ENCODE results near the gene UST.

Gene UST

DNA sequence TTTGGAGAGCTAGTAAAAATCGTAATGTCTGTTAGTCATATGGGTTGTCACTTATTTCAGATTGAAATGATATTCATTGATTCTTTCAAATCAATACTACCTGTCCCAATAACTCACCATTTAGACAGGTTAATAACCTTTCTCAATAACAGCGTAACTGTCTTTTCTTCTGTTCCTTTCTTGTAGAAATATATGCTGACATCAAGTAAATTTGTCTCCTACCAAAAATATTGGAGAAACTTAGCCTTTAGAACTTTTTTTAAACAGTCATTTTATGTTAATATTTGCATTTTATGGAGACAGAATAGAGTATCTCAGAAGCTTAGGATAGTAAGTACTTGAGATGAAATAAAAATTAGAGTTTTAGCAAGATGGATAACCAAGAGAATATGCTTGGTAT is 278.2 kb downstream of the UST start:
- H3K27me3 Mint-ChIP-seq (ENCODE audit: low read depth, poor library complexity): no peaks in the 10 kb centered on the region
- DNase-seq: no peak
- H3K36me3 Mint-ChIP-seq (ENCODE audit: low read depth): peaks cover 51% of the 10 kb centered on the region
- H3K27ac Mint-ChIP-seq: no peak overlapping the region
- TF ChIP-seq, protein P1, sequence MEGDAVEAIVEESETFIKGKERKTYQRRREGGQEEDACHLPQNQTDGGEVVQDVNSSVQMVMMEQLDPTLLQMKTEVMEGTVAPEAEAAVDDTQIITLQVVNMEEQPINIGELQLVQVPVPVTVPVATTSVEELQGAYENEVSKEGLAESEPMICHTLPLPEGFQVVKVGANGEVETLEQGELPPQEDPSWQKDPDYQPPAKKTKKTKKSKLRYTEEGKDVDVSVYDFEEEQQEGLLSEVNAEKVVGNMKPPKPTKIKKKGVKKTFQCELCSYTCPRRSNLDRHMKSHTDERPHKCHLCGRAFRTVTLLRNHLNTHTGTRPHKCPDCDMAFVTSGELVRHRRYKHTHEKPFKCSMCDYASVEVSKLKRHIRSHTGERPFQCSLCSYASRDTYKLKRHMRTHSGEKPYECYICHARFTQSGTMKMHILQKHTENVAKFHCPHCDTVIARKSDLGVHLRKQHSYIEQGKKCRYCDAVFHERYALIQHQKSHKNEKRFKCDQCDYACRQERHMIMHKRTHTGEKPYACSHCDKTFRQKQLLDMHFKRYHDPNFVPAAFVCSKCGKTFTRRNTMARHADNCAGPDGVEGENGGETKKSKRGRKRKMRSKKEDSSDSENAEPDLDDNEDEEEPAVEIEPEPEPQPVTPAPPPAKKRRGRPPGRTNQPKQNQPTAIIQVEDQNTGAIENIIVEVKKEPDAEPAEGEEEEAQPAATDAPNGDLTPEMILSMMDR (IDR thresholded peaks at IDR 0.05): no peak
- no peak overlapping the region for H3K4me3 Mint-ChIP-seq
- peaks cover 6% of the 10 kb centered on the region for H3K9me3 Mint-ChIP-seq
- peaks cover 5% of the 10 kb centered on the region for H3K4me1 Mint-ChIP-seq

DNA sequence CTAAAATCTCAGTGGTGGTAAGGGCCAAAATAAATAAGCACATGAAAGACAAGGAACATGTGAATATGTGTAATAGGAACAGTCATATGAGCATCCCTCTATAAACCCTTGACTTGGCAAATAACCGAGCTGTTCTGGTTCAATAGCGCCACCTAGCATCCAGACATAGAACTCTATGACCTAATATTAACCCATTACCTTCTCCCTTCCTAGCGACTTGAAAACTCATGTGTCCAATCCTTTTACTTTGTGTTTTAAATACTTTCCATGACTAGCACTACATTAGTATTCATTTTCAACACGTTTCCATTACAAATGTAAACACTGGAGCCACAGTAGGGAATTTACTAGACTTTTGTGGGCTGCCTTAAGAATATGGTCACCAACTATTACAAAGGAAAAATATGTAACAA is 279.7 kb downstream of the UST start:
- DNase-seq: peak; percentile 47
- Mint-ChIP-seq H3K9me3 (peaks cover 6% of the 10 kb centered on the region), H3K4me1 (peaks cover 6% of the 10 kb centered on the region), H3K27me3 (ENCODE audit: low read depth, poor library complexity) (no peaks in the 10 kb centered on the region), H3K4me3 (no peak overlapping the region), H3K36me3 (ENCODE audit: low read depth) (peaks cover 39% of the 10 kb centered on the region), H3K27ac (no peak overlapping the region)
- TF ChIP-seq, protein P1 (IDR thresholded peaks at IDR 0.05): peak; percentile 63

DNA sequence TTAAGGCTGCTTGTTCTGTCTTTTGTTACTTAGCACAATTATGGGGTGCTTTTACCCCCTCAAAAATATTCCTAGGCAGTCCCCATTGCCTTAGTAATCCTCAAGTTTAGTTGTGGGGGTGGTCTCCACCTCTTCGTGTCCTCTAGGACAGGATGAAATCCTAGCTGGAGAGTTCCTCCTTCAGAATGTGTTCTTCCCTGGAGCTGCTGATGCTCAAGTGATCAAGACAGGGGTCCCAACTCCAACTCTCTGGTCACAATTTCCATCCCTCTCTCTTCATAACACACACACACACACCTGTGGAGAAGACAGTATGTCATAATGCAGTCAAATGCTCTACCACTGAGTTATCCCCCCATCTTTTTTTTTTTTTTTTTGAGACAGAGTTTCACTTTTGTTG is 280.7 kb downstream of the UST start:
- peaks cover 15% of the 10 kb centered on the region for H3K4me1 Mint-ChIP-seq
- H3K27me3 Mint-ChIP-seq (ENCODE audit: low read depth, poor library complexity): no peaks in the 10 kb centered on the region
- peaks cover 6% of the 10 kb centered on the region for H3K9me3 Mint-ChIP-seq
- H3K4me3 Mint-ChIP-seq: no peak overlapping the region
- no peak overlapping the region for H3K27ac Mint-ChIP-seq
- peaks cover 29% of the 10 kb centered on the region for H3K36me3 Mint-ChIP-seq (ENCODE audit: low read depth)
- no peak for DNase-seq
- TF ChIP-seq, protein P1 (IDR thresholded peaks at IDR 0.05): no peak

DNA sequence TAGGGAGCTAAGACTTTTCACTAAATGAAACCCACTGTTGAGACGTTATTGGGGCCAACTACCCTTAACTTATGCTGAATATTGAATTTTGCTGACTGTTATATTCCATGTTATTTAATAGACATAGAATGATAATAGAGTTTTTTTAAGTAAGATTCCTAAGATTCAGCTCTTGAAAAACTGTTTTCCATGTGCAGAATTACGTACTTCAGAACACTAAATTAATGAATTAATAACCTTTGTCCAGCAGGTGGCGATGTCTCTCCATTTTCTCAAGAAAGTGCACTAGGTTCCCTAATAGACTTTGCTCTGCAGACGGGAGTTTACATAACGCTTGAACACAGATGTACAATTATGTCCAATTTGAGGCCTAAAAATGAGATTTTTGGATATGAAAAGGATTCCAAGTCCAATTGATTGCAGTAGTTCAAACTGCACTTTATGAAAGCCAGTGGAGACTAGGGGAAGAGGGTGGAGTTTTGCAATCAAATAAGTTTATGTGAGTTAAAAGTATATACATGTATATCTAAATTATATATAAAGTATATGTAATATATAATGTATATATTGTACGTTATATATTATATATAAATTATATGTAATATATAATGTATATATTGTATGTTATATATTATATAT is 282.1 kb downstream of the UST start:
- H3K9me3 Mint-ChIP-seq: peaks cover 6% of the 10 kb centered on the region
- H3K4me1 Mint-ChIP-seq: peaks cover 27% of the 10 kb centered on the region
- no peaks in the 10 kb centered on the region for H3K27me3 Mint-ChIP-seq (ENCODE audit: low read depth, poor library complexity)
- peaks cover 15% of the 10 kb centered on the region for H3K36me3 Mint-ChIP-seq (ENCODE audit: low read depth)
- peak; percentile 67 for DNase-seq
- TF ChIP-seq, protein P1 (IDR thresholded peaks at IDR 0.05): peak; percentile 68
- no peak overlapping the region for H3K27ac Mint-ChIP-seq
- no peak overlapping the region for H3K4me3 Mint-ChIP-seq

DNA sequence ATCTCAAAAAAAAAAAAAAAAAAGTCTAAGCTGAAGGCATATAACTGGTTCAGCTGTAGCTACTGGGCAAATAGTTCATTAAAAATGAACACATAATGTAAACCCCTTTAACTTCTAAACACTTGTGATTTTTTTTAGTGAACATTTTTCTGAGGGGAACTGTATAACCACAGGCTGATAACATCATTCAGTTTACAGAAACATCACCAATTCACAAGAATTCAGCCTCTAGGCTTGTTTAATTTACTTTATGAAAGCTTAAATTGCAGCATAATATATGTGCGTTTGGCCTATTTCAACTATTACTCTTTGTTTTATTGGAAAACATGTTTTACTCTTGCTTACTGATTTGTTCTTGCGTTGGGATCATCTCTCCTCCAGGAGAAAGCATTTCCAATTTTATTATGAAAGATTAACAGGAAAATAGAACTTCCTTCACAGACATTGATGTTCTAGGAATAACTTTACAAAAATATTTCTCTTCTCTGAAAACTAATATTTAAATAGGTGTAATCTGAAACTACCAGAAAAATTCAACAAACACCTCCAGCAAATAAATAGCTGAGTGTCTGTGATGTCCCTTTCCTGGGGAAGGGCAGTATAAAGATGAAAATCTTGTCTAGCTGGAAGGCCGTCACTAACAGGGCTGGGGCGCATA is 284.5 kb downstream of the UST start:
- Mint-ChIP-seq H3K27ac (peak overlapping the region; percentile 87), H3K4me3 (no peak overlapping the region), H3K27me3 (ENCODE audit: low read depth, poor library complexity) (peaks cover 3% of the 10 kb centered on the region), H3K4me1 (peaks cover 52% of the 10 kb centered on the region), H3K9me3 (peaks cover 3% of the 10 kb centered on the region), H3K36me3 (ENCODE audit: low read depth) (peaks cover 3% of the 10 kb centered on the region)
- TF ChIP-seq, protein P1 (IDR thresholded peaks at IDR 0.05): no peak
- no peak for DNase-seq

All from nephron progenitor cell (in vitro differentiated cells).